Hematopoietic multipotent progenitor cell treated with erythropoietin and hydrocortisone succinate and interleukin-3 and kit ligand, for 17 days (in vitro differentiated cells): ENCODE results near the gene PLEKHM1.
"Not testable (repeated sequence)": the region's sequence is repeated elsewhere in the genome, so short reads cannot be mapped to it uniquely, and the experiment has no call there.

Experiments
- DNase-seq: peaks from one replicate; pipeline ENCODE4 v3.0.0-alpha.2; 2015; ENCODE audit warnings: low spot score

PLEKHM1 gene

GRCh38 chr17:45461524-45462327 is 28.8 kb downstream of the PLEKHM1 start:
- DNase-seq = not testable (repeated sequence)

GRCh38 chr17:45460422-45460821 is 30.1 kb downstream of the PLEKHM1 start:
- not testable (repeated sequence) for DNase-seq

- not testable (repeated sequence) for DNase-seq
Measured at GRCh38 chr17:45454341-45454740, 36.2 kb downstream of the PLEKHM1 start.

- DNase-seq = not testable (repeated sequence)
Measured at GRCh38 chr17:45453731-45454130, 36.8 kb downstream of the PLEKHM1 start.

GRCh38 chr17:45453225-45453534 is 37.3 kb downstream of the PLEKHM1 start:
- not testable (repeated sequence) for DNase-seq

GRCh38 chr17:45452329-45453224 is 37.9 kb downstream of the PLEKHM1 start:
- DNase-seq = not testable (repeated sequence)

DNA sequence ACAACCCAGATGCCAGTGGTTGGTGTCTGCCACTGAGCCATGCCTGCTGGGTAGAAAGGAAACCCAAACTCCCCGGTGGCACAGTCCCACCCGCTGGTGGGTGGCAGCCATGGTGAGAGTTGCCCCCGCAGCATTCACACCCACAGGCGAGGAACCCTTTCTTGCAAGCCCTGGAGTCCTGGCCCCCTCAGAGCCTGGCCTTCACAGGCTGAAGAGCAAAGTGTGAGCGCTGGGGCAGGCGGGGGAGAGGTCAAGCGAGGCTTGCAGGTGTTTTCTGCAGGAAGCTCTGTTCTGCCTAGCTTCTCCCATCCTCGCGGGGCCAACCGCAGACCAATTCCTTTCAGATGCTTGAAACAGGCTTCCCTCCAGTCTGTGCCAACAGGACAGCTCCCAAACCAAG is 38.9 kb downstream of the PLEKHM1 start:
- not testable (repeated sequence) for DNase-seq

GRCh38 chr17:45451131-45451530 is 39.4 kb downstream of the PLEKHM1 start:
- DNase-seq = no peak

DNA sequence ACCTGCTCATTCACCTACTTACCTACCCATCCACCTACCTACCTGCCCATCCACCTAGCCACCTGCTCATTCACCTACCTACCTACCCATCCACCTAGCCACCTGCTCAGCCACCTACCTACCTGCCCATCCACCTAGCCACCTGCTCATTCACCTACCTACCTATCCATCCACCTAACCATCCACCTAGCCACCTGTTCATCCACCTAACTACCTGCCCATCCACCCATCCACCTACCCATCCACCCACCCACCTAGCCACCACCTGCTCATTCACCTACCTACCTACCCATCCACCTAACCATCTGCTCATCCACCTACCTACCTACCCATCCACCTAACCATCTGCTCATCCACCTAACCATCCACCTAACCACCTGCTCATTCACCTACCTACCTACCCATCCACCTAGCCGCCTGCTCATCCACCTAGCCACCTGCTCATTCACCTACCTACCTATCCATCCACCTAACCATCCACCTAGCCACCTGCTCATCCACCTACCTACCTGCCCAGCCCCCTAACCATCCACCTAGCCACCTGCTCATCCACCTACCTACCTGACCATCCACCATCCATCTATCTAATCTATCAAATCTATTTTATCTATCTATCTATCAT is 40.7 kb downstream of the PLEKHM1 start:
- DNase-seq = not testable (repeated sequence)

- DNase-seq = not testable (repeated sequence)
Measured at GRCh38 chr17:45449260-45449659, 41.3 kb downstream of the PLEKHM1 start.

- DNase-seq = not testable (repeated sequence)
Measured at GRCh38 chr17:45448483-45448882, 42.0 kb downstream of the PLEKHM1 start.

- DNase-seq = not testable (repeated sequence)
Measured at GRCh38 chr17:45448066-45448465, 42.5 kb downstream of the PLEKHM1 start.

GRCh38 chr17:45447650-45448049 is 42.9 kb downstream of the PLEKHM1 start:
- DNase-seq = not testable (repeated sequence)

- not testable (repeated sequence) for DNase-seq
Measured at GRCh38 chr17:45446872-45447625, 43.5 kb downstream of the PLEKHM1 start.

GRCh38 chr17:45445901-45446743 is 44.4 kb downstream of the PLEKHM1 start:
- DNase-seq = not testable (repeated sequence)

- DNase-seq = not testable (repeated sequence)
Measured at GRCh38 chr17:45444856-45445820, 45.4 kb downstream of the PLEKHM1 start.

- not testable (repeated sequence) for DNase-seq
Measured at GRCh38 chr17:45444301-45444700, 46.2 kb downstream of the PLEKHM1 start.

- DNase-seq = not testable (repeated sequence)
Measured at GRCh38 chr17:45443371-45444260, 46.9 kb downstream of the PLEKHM1 start.
